ENCODE results near the gene RTN4IP1. TPM values are rescaled to one million over a fixed set of nuclear protein-coding genes. Genes with fewer than 3 reads are reported as not detected.

The RTN4IP1 gene
- total RNA-seq, 8 experiments from 2014 or later, result 6.6 to 11.4 (median 8.3) TPM

DNA sequence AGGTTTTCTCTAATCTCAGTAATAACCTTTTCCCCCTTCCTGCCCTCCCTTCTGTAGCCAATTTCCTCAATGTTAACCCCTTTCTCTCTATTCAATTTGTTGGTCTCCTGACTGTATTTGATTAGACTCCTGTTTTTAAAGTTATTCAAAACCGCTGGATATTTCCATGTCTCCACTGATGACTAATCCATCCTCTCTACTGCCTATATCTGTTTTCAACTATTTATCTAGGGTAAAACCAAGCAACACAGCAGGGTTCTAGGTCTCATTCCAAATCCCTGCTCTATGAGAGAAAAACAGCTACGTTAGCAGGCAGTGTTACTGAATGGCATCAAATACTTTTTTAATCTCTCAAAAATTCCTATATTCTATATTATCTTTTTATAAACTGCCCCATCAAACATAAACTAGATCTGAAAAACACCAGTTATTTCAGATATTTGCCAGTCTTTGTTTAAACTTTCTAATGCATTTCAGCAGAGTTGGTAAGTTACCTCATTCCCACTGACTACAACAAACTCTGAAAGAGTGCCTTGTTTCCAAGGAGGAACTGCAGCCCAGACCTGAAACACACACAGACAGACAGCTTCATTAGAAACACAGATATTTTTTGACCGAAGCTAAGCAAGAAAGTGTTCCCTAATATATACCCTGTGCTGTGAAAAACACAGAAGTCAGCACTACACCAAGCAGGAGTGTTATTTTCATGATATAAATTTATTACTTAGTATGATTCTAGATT is 8.2 kb downstream of the RTN4IP1 start:
- no peak overlapping the region for H3K27ac ChIP-seq
- no peaks in the 10 kb centered on the region for H3K4me1 ChIP-seq (replicated peaks in 1 of 2)
- in situ Hi-C loops (cut with MboI; ENCODE audit: low pct_unique_long_range_greater_than_20kb in 2 of 9, low sequenced_read_pairs in 9 of 9, unreplicated experiment in 9 of 9), result no loop called here
- H3K4me3 ChIP-seq, result no peak overlapping the region
- WGBS, 10 experiments, result 37 to 92% (median 82%) methylated on average over 1 to 3 of the region's 3 CpGs
- ATAC-seq (replicated peaks in 6 of 8), result peak in 2 of 8 experiments; percentile 26 to 41

GRCh38 chr6:106619223-106619622 is 10.1 kb downstream of the RTN4IP1 start:
- Histone ChIP-seq H3K27ac (no peak overlapping the region), H3K4me3 (no peak overlapping the region), H3K4me1 (replicated peaks in 1 of 2) (no peaks in the 10 kb centered on the region)
- no peak for ATAC-seq (replicated peaks in 6 of 8)
- in situ Hi-C loops (cut with MboI; ENCODE audit: low pct_unique_long_range_greater_than_20kb in 2 of 9, low sequenced_read_pairs in 9 of 9, unreplicated experiment in 9 of 9), result no loop called here
- 60 to 100% (median 83%) methylated on average over 1 of the region's 1 CpG; no CpG with 5 or more reads in 3 of the 10 experiments for WGBS, 10 experiments

- H3K27ac ChIP-seq, result no peak overlapping the region
- ATAC-seq (replicated peaks in 6 of 8), result no peak
- in situ Hi-C loops (cut with MboI; ENCODE audit: low pct_unique_long_range_greater_than_20kb in 2 of 9, low sequenced_read_pairs in 9 of 9, unreplicated experiment in 9 of 9), result no loop called here
- H3K4me1 ChIP-seq (replicated peaks in 1 of 2), result no peaks in the 10 kb centered on the region
- WGBS, 10 experiments, result 69 to 100% (median 85%) methylated on average over 1 to 3 of the region's 3 CpGs
- no peak overlapping the region for H3K4me3 ChIP-seq
Observed at GRCh38 chr6:106618324-106618723, 11.0 kb downstream of the RTN4IP1 start.

- no peak overlapping the region for H3K4me3 ChIP-seq
- no peak for ATAC-seq (replicated peaks in 6 of 8)
- no peak overlapping the region for H3K27ac ChIP-seq
- WGBS, 10 experiments, result 86 to 100% (median 100%) methylated on average over 1 of the region's 1 CpG
- no peaks in the 10 kb centered on the region for H3K4me1 ChIP-seq (replicated peaks in 1 of 2)
- in situ Hi-C loops (cut with MboI; ENCODE audit: low pct_unique_long_range_greater_than_20kb in 2 of 9, low sequenced_read_pairs in 9 of 9, unreplicated experiment in 9 of 9), result no loop called here
Observed at GRCh38 chr6:106617857-106618256, 11.4 kb downstream of the RTN4IP1 start.

DNA sequence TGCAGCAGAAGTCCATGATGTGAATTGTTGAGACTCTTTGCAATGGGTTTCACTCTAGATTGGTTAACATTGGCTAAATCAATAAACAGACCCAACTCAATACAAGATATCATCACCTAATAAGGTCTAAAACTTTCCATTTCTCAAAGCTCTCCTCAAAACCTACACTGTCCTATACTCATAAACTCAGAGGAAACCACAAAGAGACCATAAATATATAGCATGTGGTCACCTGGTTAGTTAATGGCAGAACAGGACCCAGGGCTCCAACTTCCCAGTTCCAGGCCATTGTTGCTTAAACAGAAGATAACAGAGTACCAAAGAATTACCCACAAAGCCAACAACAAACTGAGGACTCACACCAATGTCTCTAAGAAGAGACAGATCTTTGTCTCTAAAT is 12.0 kb downstream of the RTN4IP1 start:
- no peak for ATAC-seq (replicated peaks in 6 of 8)
- Histone ChIP-seq H3K27ac (no peak overlapping the region), H3K4me1 (replicated peaks in 1 of 2) (no peaks in the 10 kb centered on the region), H3K4me3 (no peak overlapping the region)
- in situ Hi-C loops (cut with MboI; ENCODE audit: low pct_unique_long_range_greater_than_20kb in 2 of 9, low sequenced_read_pairs in 9 of 9, unreplicated experiment in 9 of 9), result no loop called here

DNA sequence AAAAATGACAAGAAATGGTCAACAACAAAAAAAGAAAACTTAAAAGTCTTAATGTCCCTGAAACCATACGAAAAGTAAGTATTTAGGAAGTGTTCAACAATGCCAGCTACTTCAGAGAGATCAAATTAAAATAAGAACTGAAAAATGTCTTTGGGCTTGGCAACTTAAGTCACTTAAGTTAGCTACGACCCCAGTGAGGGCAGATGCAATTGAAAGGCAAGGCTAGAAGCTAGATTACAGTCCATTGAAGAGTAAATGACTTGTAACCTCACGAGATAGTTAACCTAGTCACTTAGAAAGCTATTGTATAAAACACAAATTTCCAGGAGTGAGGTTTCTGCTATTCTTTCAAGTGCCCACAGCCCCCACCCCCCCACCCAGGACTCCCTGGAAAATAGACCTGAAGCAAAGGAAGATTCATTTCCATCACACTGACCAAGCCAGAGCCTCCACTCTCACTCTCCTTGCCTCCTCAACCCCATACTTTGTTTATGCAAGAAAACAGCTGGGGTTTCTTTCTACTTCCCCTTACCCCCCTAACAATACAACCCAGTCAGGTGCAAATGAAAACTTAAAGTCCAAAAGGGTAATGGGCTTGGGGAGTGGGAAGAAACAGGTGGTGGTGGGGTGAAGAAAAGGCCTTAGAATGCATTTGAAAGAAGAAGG is 14.6 kb downstream of the RTN4IP1 start:
- in situ Hi-C loops (cut with MboI; ENCODE audit: low pct_unique_long_range_greater_than_20kb in 2 of 9, low sequenced_read_pairs in 9 of 9, unreplicated experiment in 9 of 9), result no loop called here
- 0 to 97% (median 53%) methylated on average over 1 to 3 of the region's 3 CpGs for WGBS, 10 experiments
- Histone ChIP-seq H3K4me3 (no peak overlapping the region), H3K27ac (no peak overlapping the region), H3K4me1 (replicated peaks in 1 of 2) (no peaks in the 10 kb centered on the region)
- ATAC-seq (replicated peaks in 6 of 8), result no peak

DNA sequence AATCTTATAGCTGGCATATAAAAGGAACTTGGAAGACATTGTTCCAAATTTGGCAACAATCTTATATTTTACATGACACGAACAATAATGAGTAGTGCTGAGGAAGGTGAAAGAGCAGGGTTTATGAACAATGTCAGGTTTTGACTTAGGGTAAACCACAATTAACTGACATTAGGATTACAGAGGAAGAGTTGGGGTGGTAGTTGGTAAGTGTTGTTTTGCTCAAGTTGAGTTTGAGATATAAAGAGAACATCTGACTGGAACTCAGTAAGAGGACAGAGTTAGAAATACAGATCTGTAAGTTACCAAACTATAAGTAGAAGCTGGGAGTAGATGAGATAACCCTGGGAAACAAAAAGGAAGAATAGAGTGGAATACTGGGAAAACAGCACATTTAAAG is 15.1 kb downstream of the RTN4IP1 start:
- H3K4me3 ChIP-seq, result no peak overlapping the region

DNA sequence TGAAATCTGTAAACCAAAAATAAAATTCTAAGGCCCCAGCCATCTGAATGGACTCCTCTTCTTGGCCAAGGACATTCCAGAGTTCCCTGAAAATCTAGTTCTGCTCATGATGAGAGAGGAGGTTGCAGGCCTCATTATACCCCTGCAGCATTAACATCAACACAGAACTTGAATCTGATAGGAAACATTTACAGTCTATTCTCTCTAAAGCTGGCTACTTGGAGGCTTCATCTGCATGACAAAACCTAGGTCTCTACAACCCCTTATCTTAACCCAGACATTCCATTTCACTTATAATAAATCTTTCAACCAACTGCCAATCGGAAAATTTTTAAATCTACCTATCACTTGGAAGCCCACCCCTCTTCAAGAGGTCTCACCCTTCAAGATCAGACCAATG is 15.7 kb downstream of the RTN4IP1 start:
- H3K4me3 ChIP-seq, result no peak overlapping the region
- in situ Hi-C loops (cut with MboI; ENCODE audit: low pct_unique_long_range_greater_than_20kb in 2 of 9, low sequenced_read_pairs in 9 of 9, unreplicated experiment in 9 of 9), result no loop called here
- ATAC-seq (replicated peaks in 6 of 8), result no peak
- H3K27ac ChIP-seq, result no peak overlapping the region
- 0 to 80% (median 38%) methylated on average over 1 of the region's 1 CpG; no CpG with 5 or more reads in 6 of the 10 experiments for WGBS, 10 experiments
- no peaks in the 10 kb centered on the region for H3K4me1 ChIP-seq (replicated peaks in 1 of 2)

More for the DNA sequence above, 15.1 kb downstream of the RTN4IP1 start:
- in situ Hi-C loops (cut with MboI; ENCODE audit: low pct_unique_long_range_greater_than_20kb in 2 of 9, low sequenced_read_pairs in 9 of 9, unreplicated experiment in 9 of 9), result no loop called here
- no peak for ATAC-seq (replicated peaks in 6 of 8)
- WGBS, 10 experiments, result 17 to 67% (median 52%) methylated on average over 1 of the region's 1 CpG; no CpG with 5 or more reads in 4 of the 10 experiments
- Histone ChIP-seq H3K4me1 (replicated peaks in 1 of 2) (no peaks in the 10 kb centered on the region), H3K27ac (no peak overlapping the region)

DNA sequence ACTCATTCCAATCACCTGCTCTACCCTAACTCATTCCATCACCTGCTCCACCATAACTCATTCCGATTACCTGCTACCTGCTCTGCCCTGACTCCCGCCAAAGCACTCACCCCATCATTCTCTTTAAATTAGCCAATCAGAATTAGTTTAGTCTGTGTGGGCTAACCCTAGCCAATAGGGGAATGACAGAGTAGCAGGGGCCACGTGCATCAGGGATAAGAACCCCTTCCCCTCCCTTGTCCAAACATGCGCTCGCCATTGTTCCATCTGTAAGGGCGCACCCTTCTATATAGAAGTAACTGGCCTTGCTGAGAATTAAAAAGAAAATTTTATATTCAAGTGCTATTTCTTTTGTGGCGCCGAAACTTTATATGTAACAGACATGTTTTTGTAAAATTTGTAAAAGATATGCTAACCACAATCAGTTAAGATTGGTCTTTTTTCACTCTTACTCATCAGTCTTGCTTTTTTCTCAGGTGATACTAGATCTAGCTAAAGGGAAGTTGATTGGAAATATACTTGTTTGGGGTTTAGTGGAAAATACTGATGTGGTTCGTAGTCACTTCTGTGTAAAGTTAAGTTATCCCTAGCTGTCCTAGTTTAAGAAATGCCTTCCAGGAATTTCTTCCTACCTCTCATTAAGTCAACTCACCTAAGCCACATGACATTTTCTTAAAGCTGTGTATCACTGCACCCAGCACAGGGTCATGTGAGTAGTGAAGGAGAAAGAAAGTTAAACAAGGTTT is 16.5 kb downstream of the RTN4IP1 start:
- Histone ChIP-seq H3K4me3 (no peak overlapping the region), H3K27ac (no peak overlapping the region), H3K4me1 (replicated peaks in 1 of 2) (no peaks in the 10 kb centered on the region)
- in situ Hi-C loops (cut with MboI; ENCODE audit: low pct_unique_long_range_greater_than_20kb in 2 of 9, low sequenced_read_pairs in 9 of 9, unreplicated experiment in 9 of 9), result no loop called here
- no peak for ATAC-seq (replicated peaks in 6 of 8)
- WGBS, 10 experiments, result 64 to 100% (median 93%) methylated on average over 1 to 9 of the region's 9 CpGs

DNA sequence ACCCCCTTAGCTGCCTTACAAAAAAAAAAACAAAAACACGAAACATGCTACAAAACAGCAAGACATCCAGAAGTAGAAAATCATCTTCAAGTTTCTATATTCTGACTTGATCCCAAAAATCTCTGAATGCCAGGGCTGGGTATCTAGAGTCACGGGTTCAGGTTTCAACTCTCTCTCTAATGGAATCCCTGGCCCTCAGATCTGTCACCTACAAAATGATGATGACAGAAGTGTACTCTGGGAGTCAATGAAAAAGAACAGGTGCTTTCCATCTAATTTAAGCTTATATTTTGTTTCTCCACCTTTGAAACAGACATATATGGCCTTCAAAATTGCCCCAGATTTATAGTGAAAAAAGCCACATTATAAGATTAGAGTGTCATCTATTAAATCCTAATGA is 18.3 kb downstream of the RTN4IP1 start:
- in situ Hi-C loops (cut with MboI; ENCODE audit: low pct_unique_long_range_greater_than_20kb in 2 of 9, low sequenced_read_pairs in 9 of 9, unreplicated experiment in 9 of 9), result no loop called here
- H3K27ac ChIP-seq, result no peak overlapping the region
- no peak for ATAC-seq (replicated peaks in 6 of 8)
- H3K4me3 ChIP-seq, result no peak overlapping the region
- H3K4me1 ChIP-seq (replicated peaks in 1 of 2), result no peaks in the 10 kb centered on the region
- WGBS, 10 experiments, result 80 to 100% (median 100%) methylated on average over 1 to 2 of the region's 2 CpGs; no CpG with 5 or more reads in 3 of the 10 experiments

- no peak overlapping the region for H3K4me3 ChIP-seq
- 35 to 100% (median 81%) methylated on average over 1 to 6 of the region's 6 CpGs; no CpG with 5 or more reads in 4 of the 10 experiments for WGBS, 10 experiments
- H3K4me1 ChIP-seq (replicated peaks in 1 of 2), result no peaks in the 10 kb centered on the region
- no peak overlapping the region for H3K27ac ChIP-seq
- in situ Hi-C loops (cut with MboI; ENCODE audit: low pct_unique_long_range_greater_than_20kb in 2 of 9, low sequenced_read_pairs in 9 of 9, unreplicated experiment in 9 of 9), result no loop called here
- ATAC-seq (replicated peaks in 6 of 8), result peak in 2 of 8 experiments; percentile 26 to 59
Observed at GRCh38 chr6:106609699-106610098, 19.6 kb downstream of the RTN4IP1 start.

GRCh38 chr6:106608080-106608668 is 21.1 kb downstream of the RTN4IP1 start:
- Histone ChIP-seq H3K4me3 (no peak overlapping the region), H3K27ac (no peak overlapping the region), H3K4me1 (replicated peaks in 1 of 2) (no peaks in the 10 kb centered on the region)
- 0 to 67% (median 35%) methylated on average over 1 to 2 of the region's 2 CpGs for WGBS, 10 experiments
- peak in 3 of 8 experiments; percentile 76 to 96 (median 93) for ATAC-seq (replicated peaks in 6 of 8)
- in situ Hi-C loops (cut with MboI; ENCODE audit: low pct_unique_long_range_greater_than_20kb in 2 of 9, low sequenced_read_pairs in 9 of 9, unreplicated experiment in 9 of 9), result no loop called here

DNA sequence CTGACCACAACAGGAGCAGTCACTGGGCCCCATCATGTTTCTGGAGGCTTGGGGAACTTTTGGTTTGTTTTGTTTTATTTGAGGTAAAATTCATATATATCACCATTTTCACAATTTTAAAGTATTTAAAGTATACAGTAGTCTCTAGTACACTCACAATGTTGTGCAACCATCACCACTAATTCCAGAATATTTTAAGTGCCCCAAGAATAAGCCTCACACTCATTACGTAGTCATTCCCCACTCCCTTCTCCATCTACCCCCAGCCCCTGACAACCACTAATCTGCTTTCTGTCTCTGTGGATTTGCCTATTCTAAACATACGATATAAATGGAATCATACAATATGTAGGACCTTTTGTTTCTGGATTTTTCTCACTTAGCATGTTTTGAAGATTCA is 29.0 kb downstream of the RTN4IP1 start:
- in situ Hi-C loops (cut with MboI; ENCODE audit: low pct_unique_long_range_greater_than_20kb in 2 of 9, low sequenced_read_pairs in 9 of 9, unreplicated experiment in 9 of 9), result no loop called here
- no peaks in the 10 kb centered on the region for H3K4me1 ChIP-seq (replicated peaks in 1 of 2)
- no peak overlapping the region for H3K4me3 ChIP-seq
- no peak for ATAC-seq (replicated peaks in 6 of 8)
- no peak overlapping the region for H3K27ac ChIP-seq
- WGBS, 10 experiments, result 59 to 100% (median 100%) methylated on average over 1 to 2 of the region's 2 CpGs; no CpG with 5 or more reads in 1 of the 10 experiments
